Neural cell (in vitro differentiated cells): ENCODE measurements around the gene HCN1. TPM values are rescaled to one million over a fixed set of nuclear protein-coding genes. Genes with fewer than 3 reads are reported as not detected.

Experiments used
- H2AFZ ChIP-seq: fragments of 200-600, 300-800 bp; sonication (generic), shearing (Covaris generic); 2 replicates; pipeline ENCODE4 v1.6.0; 2014; ENCODE audit warnings: low read depth, mild to moderate bottlenecking, antibody characterized with exemption, low read length, moderate library complexity
- H3F3A ChIP-seq: fragments of 200-600 bp; shearing (Covaris generic); 2 replicates; pipeline ENCODE4 v1.6.1; 2016; ENCODE audit warnings: mild to moderate bottlenecking, moderate library complexity, mixed read lengths, antibody characterized with exemption, low read length; ENCODE audit not compliant: insufficient read depth, poor library complexity, severe bottlenecking
- H3K27ac ChIP-seq: fragments of 200-600, 300-800 bp; sonication (generic), shearing (Covaris generic); 2 replicates; pipeline ENCODE4 v1.5.1; 2014; ENCODE audit warnings: mild to moderate bottlenecking, low read length, moderate library complexity
- H3K27me3 ChIP-seq: fragments of 300-800, 200-600 bp; sonication (generic), shearing (Covaris generic); 2 replicates; pipeline ENCODE4 v1.6.0; 2014; ENCODE audit warnings: mild to moderate bottlenecking, low read depth, low read length, moderate library complexity; ENCODE audit not compliant: insufficient read depth
- H3K36me3 ChIP-seq: fragments of 300-800, 200-600 bp; sonication (generic), shearing (Covaris generic); 2 replicates; pipeline ENCODE4 v1.5.1; 2014; ENCODE audit warnings: mild to moderate bottlenecking, antibody characterized with exemption, low read length, moderate library complexity; ENCODE audit not compliant: insufficient read depth
- H3K4me2 ChIP-seq: fragments of 300-800, 200-600 bp; sonication (generic), shearing (Covaris generic); 2 replicates; pipeline ENCODE4 v1.6.0; 2014; ENCODE audit warnings: mild to moderate bottlenecking, low read length
- H3K4me3 ChIP-seq: fragments of 300-800, 200-600 bp; sonication (generic), shearing (Covaris generic); 2 replicates; pipeline ENCODE4 v1.5.1; 2014; ENCODE audit warnings: mild to moderate bottlenecking, low read length, moderate library complexity
- H3K79me2 ChIP-seq: fragments of 200-600 bp; shearing (Covaris generic); replicated peaks from 2 replicates; pipeline ENCODE4 v1.6.0; 2014; ENCODE audit warnings: mild to moderate bottlenecking, low read length, moderate library complexity; ENCODE audit not compliant: insufficient read depth
- H3K9ac ChIP-seq: fragments of 300-800, 200-600 bp; sonication (generic), shearing (Covaris generic); 2 replicates; pipeline ENCODE4 v1.6.1; 2016; ENCODE audit warnings: mild to moderate bottlenecking, low read length, mixed read lengths
- H3K9me2 ChIP-seq: fragments of 200-600 bp; shearing (Covaris generic); 2 replicates; pipeline ENCODE4 v1.6.1; 2016; ENCODE audit warnings: mild to moderate bottlenecking, low read length, mixed read lengths; ENCODE audit not compliant: insufficient read depth
- H3K9me3 ChIP-seq: fragments of 200-600, 300-800 bp; sonication (generic), shearing (Covaris generic); 2 replicates; pipeline ENCODE4 v1.6.1; 2016; ENCODE audit warnings: mild to moderate bottlenecking, mixed run types, low read length, moderate library complexity, mixed read lengths
- H4K20me1 ChIP-seq: fragments of 200-600 bp; shearing (Covaris generic); 2 replicates; pipeline ENCODE4 v1.6.1; 2016; ENCODE audit warnings: mild to moderate bottlenecking, mixed run types; ENCODE audit not compliant: insufficient read depth
- CTCF ChIP-seq: fragments of 450-650 bp; IDR thresholded peaks from 2 replicates; pipeline ENCODE4 v1.5.1; 2014; ENCODE audit warnings: antibody characterized with exemption, mild to moderate bottlenecking, moderate library complexity; ENCODE audit not compliant: poor library complexity, severe bottlenecking
- EP300 ChIP-seq: fragments of 450-650 bp; conservative IDR thresholded peaks from 2 replicates; pipeline ENCODE4 v1.6.1; 2014; ENCODE audit warnings: antibody characterized with exemption, mild to moderate bottlenecking, moderate library complexity; ENCODE audit not compliant: poor library complexity, severe bottlenecking
- EZH2 ChIP-seq: fragments of 200-600, 300-800 bp; shearing (Covaris generic), sonication (generic); IDR thresholded peaks from 2 replicates; pipeline ENCODE4 v1.6.1; 2014; ENCODE audit warnings: antibody characterized with exemption, low read length, borderline replicate concordance, mild to moderate bottlenecking; ENCODE audit not compliant: insufficient read depth, poor library complexity, severe bottlenecking
- MXI1 ChIP-seq: fragments of 450-650 bp; conservative IDR thresholded peaks from 2 replicates; pipeline ENCODE4 v1.6.1; 2014; ENCODE audit warnings: antibody characterized with exemption, mild to moderate bottlenecking; ENCODE audit not compliant: poor library complexity, severe bottlenecking
- POLR2AphosphoS5 ChIP-seq: IDR thresholded peaks from 2 replicates; pipeline ENCODE4 v1.6.1; 2012
- RAD21 ChIP-seq: fragments of 450-650 bp; conservative IDR thresholded peaks from 2 replicates; pipeline ENCODE4 v1.6.1; 2014; ENCODE audit warnings: antibody characterized with exemption, mild to moderate bottlenecking, moderate library complexity
- REST ChIP-seq: IDR thresholded peaks from 2 replicates; pipeline ENCODE4 v1.6.1; 2012; ENCODE audit warnings: borderline replicate concordance
- SMC3 ChIP-seq: fragments of 450-650 bp; conservative IDR thresholded peaks from 2 replicates; pipeline ENCODE4 v1.6.1; 2014; ENCODE audit warnings: antibody characterized with exemption, mild to moderate bottlenecking, moderate library complexity; ENCODE audit not compliant: poor library complexity
- TAF1 ChIP-seq: IDR thresholded peaks from 2 replicates; pipeline ENCODE4 v1.6.1; 2012; ENCODE audit warnings: low read depth
- polyA plus RNA-seq: library from polyadenylated mRNA; depleted of rRNA; stranded (reverse); fragments of >200 nt; gene quantifications from 2 replicates; pipeline ENCODE4 v1.2.3, GENCODE V29; 2014

HCN1 gene
- polyA plus RNA-seq, 1 donor from 2014 or later = 1.4 TPM

- Histone ChIP-seq H3K9me2 (no peaks in the 10 kb centered on the region), H3K9me3 (no peaks in the 10 kb centered on the region), H3K36me3 (no peaks in the 10 kb centered on the region), H4K20me1 (no peaks in the 10 kb centered on the region), H3K4me3 (no peak overlapping the region), H3K79me2 (no peaks in the 10 kb centered on the region), H2AFZ (no peak overlapping the region), H3K4me2 (no peak overlapping the region), H3K9ac (no peak overlapping the region), H3K27ac (no peak overlapping the region), H3F3A (no peaks in the 10 kb centered on the region), H3K27me3 (no peaks in the 10 kb centered on the region)
- TF ChIP-seq REST = no peak
- no peak for TF ChIP-seq CTCF
- TF ChIP-seq TAF1 = no peak
- no peak for TF ChIP-seq POLR2AphosphoS5
- no peak for TF ChIP-seq SMC3
- TF ChIP-seq EZH2 = no peak
- TF ChIP-seq MXI1 = no peak
- no peak for TF ChIP-seq EP300
- no peak for TF ChIP-seq RAD21
These were observed 297.1 kb downstream of the HCN1 start for GRCh38 chr5:45399041-45399440.

GRCh38 chr5:45385321-45386058 is 310.7 kb downstream of the HCN1 start:
- Histone ChIP-seq H3K27ac (no peak overlapping the region), H4K20me1 (no peaks in the 10 kb centered on the region), H3K9me2 (no peaks in the 10 kb centered on the region), H3K36me3 (no peaks in the 10 kb centered on the region), H3K9me3 (no peaks in the 10 kb centered on the region), H3K79me2 (no peaks in the 10 kb centered on the region), H2AFZ (no peak overlapping the region), H3K4me2 (no peak overlapping the region), H3K4me3 (no peak overlapping the region), H3F3A (no peaks in the 10 kb centered on the region), H3K27me3 (no peaks in the 10 kb centered on the region), H3K9ac (no peak overlapping the region)
- no peak for TF ChIP-seq POLR2AphosphoS5
- TF ChIP-seq REST = no peak
